K562 (cell line): ENCODE data around the gene OBSCN. TPM values are rescaled to one million over a fixed set of nuclear protein-coding genes. Genes with fewer than 3 reads are reported as not detected.

Experiments used
- ATAC-seq: fragments of 200-7000 bp; cut with Tn5 transposase; 3 replicates; pipeline ENCODE4 v1.9.1; 2020; ENCODE audit warnings: moderate library complexity
- BruUV-seq: library from RNA; stranded (reverse); fragments of 400-500 nt; replicated peaks from 2 replicates; lab custom pipeline; 2021; lab: Mats Ljungman, UMichigan
- CTCF ChIA-PET: fragments of 300-600 bp; formaldehyde crosslinking; extraction: SDS; loops from one replicate; lab custom pipeline; 2021; ENCODE audit warnings: low intra/inter-chr PET ratio; lab: Yijun Ruan, JAX
- POLR2A ChIA-PET: fragments of 300-600, 350-650 bp; sonication (Branson Sonifier 250); formaldehyde crosslinking; extraction: SDS; loops from one replicate; lab custom pipeline; 2021; ENCODE audit warnings: antibody characterized with exemption, inconsistent platforms; lab: Yijun Ruan, JAX
- DNase-seq, 4 experiments: peaks; one replicate each; pipeline versions ENCODE4 v3.0.0 to v3.0.0-alpha.2; 2011 to 2018; ENCODE audit warnings: low spot score in 3 of 4, mixed read lengths in 3 of 4; ENCODE audit errors: extremely low read depth in 1 of 4
- FAIRE-seq: peaks from 2 replicates; lab custom pipeline; 2011; peaks lifted over from hg19 to GRCh38; lab: Jason Lieb, UNC
- H2AFZ ChIP-seq: 2 replicates; pipeline ENCODE4 v1.6.0; 2011; ENCODE audit warnings: low read depth, low read length, control low read depth, inconsistent platforms
- H3K27ac ChIP-seq: fragments of 200-600 bp; 3 replicates; pipeline ENCODE4 v1.8.0; 2011; ENCODE audit warnings: low read depth, mild to moderate bottlenecking, control low read depth, inconsistent platforms, low read length, moderate library complexity, mixed read lengths; ENCODE audit errors: extremely low read depth
- H3K27me3 ChIP-seq, 2 experiments: fragments of 300-600 bp in 1 of 2; 2 replicates in 1 of 2; 3 replicates in 1 of 2; pipeline versions ENCODE4 v1.6.0 to v1.8.0; 2011; ENCODE audit warnings: inconsistent platforms in 2 of 2, low read length in 2 of 2, mild to moderate bottlenecking in 1 of 2, mixed read lengths in 1 of 2, moderate library complexity in 1 of 2; ENCODE audit not compliant: control insufficient read depth in 2 of 2, insufficient read depth in 2 of 2
- H3K36me3 ChIP-seq: fragments of 300-600 bp; 3 replicates; pipeline ENCODE4 v1.8.0; 2011; ENCODE audit warnings: mild to moderate bottlenecking, low read length, inconsistent platforms; ENCODE audit not compliant: control insufficient read depth, insufficient read depth
- H3K4me1 ChIP-seq, 2 experiments: fragments of 200-600 bp in 1 of 2; replicated peaks in 1 of 2; 2 replicates in 1 of 2; 3 replicates in 1 of 2; pipeline versions ENCODE4 v1.5.1 to v1.8.0; 2011; ENCODE audit warnings: inconsistent platforms in 2 of 2, low read length in 2 of 2, mild to moderate bottlenecking in 1 of 2, mixed read lengths in 1 of 2, moderate library complexity in 1 of 2; ENCODE audit not compliant: control insufficient read depth in 2 of 2, insufficient read depth in 2 of 2
- H3K4me2 ChIP-seq: 2 replicates; pipeline ENCODE4 v1.6.1; 2011; ENCODE audit warnings: low read length, control low read depth, inconsistent platforms, mixed read lengths; ENCODE audit not compliant: insufficient read depth
- H3K4me3 ChIP-seq: fragments of 200-600 bp; sonication (generic), shearing (Covaris generic); 2 replicates; pipeline ENCODE4 v1.5.1; 2016; ENCODE audit warnings: control low read depth, inconsistent platforms
- H3K79me2 ChIP-seq: fragments of 200-600 bp; 3 replicates; pipeline ENCODE4 v1.8.0; 2011; ENCODE audit warnings: low read length, inconsistent platforms; ENCODE audit not compliant: control insufficient read depth, insufficient read depth
- H3K9ac ChIP-seq, 2 experiments: 2 replicates each; pipeline versions ENCODE4 v1.6.0 to v1.6.1; 2011; ENCODE audit warnings: low read depth in 2 of 2, low read length in 2 of 2, control low read depth in 1 of 2, inconsistent platforms in 1 of 2, mild to moderate bottlenecking in 1 of 2, mixed read lengths in 1 of 2; ENCODE audit not compliant: insufficient read depth in 1 of 2
- H3K9me1 ChIP-seq: one replicate; pipeline ENCODE4 v1.6.0; 2011; ENCODE audit warnings: inconsistent platforms, mild to moderate bottlenecking, low read length, moderate library complexity; ENCODE audit not compliant: control insufficient read depth, insufficient read depth
- H3K9me3 ChIP-seq: replicated peaks from 2 replicates; pipeline ENCODE4 v1.5.1; 2011; ENCODE audit warnings: low read depth, low read length, inconsistent platforms; ENCODE audit not compliant: control insufficient read depth, insufficient read depth
- H4K20me1 ChIP-seq: replicated peaks from 2 replicates; pipeline ENCODE4 v1.6.1; 2011; ENCODE audit warnings: low read length, inconsistent platforms, mixed read lengths; ENCODE audit not compliant: control insufficient read depth, insufficient read depth
- ARID1B ChIP-seq: fragments of 450-650 bp; IDR thresholded peaks from 2 replicates; pipeline ENCODE4 v1.6.1; 2016; ENCODE audit warnings: antibody characterized with exemption, mild to moderate bottlenecking, inconsistent platforms
- BHLHE40 ChIP-seq: IDR thresholded peaks from 2 replicates; pipeline ENCODE4 v1.6.1; 2011; ENCODE audit warnings: low read length, improper control_type of control experiment
- CBX5 ChIP-seq: IDR thresholded peaks from 2 replicates; pipeline ENCODE4 v1.6.1; 2014; ENCODE audit warnings: low read depth, borderline replicate concordance
- CCAR2 ChIP-seq: fragments of 200-400 bp; formaldehyde crosslinking; IDR thresholded peaks from 2 replicates; pipeline ENCODE4 v1.6.1; 2017; ENCODE audit warnings: mild to moderate bottlenecking, low read depth, low read length
- DPF2 ChIP-seq: fragments of 450-650 bp; IDR thresholded peaks from 2 replicates; pipeline ENCODE4 v1.6.1; 2016
- ILF3 ChIP-seq: fragments of 450-650 bp; IDR thresholded peaks from 2 replicates; pipeline ENCODE4 v1.6.1; 2018; ENCODE audit warnings: antibody characterized with exemption, mild to moderate bottlenecking, moderate library complexity, borderline replicate concordance
- KAT8 ChIP-seq: fragments of 450-650 bp; IDR thresholded peaks from 2 replicates; pipeline ENCODE4 v1.6.1; 2016; ENCODE audit warnings: low read depth, mild to moderate bottlenecking
- MAFF ChIP-seq: IDR thresholded peaks from 2 replicates; pipeline ENCODE4 v1.6.1; 2012; ENCODE audit warnings: low read length, improper control_type of control experiment
- MAFK ChIP-seq: IDR thresholded peaks from 2 replicates; pipeline ENCODE4 v1.6.1; 2011; ENCODE audit warnings: low read length, improper control_type of control experiment
- MCM5 ChIP-seq: fragments of 450-650 bp; IDR thresholded peaks from 2 replicates; pipeline ENCODE4 v1.6.1; 2016; ENCODE audit warnings: low read depth
- OTX1 ChIP-seq: fragments of 450-650 bp; formaldehyde crosslinking; IDR thresholded peaks from 2 replicates; pipeline ENCODE4 v1.4.0; 2022; ENCODE audit warnings: mild to moderate bottlenecking
- RBM17 ChIP-seq: fragments of 200-400 bp; formaldehyde crosslinking; IDR thresholded peaks from 2 replicates; pipeline ENCODE4 v1.6.1; 2017; ENCODE audit warnings: low read depth, mild to moderate bottlenecking, low read length, borderline replicate concordance
- RERE ChIP-seq: sonication (generic); formaldehyde crosslinking; IDR thresholded peaks from 2 replicates; pipeline ENCODE4 v1.8.0; 2023; ENCODE audit warnings: missing genetic modification reagents, mild to moderate bottlenecking, borderline replicate concordance
- ZBTB7A ChIP-seq: IDR thresholded peaks from 2 replicates; pipeline ENCODE4 v1.6.1; 2011; ENCODE audit warnings: low read depth, mild to moderate bottlenecking, low read length, moderate library complexity, borderline replicate concordance; ENCODE audit not compliant: control insufficient read depth
- ZNF717 ChIP-seq: fragments of 250-450 bp; sonication (Bioruptor Pico); IDR thresholded peaks from 2 replicates; pipeline ENCODE4 v1.5.0; 2021
- WGBS: fragments of 100-300 bp; shearing (Covaris generic); methylation state at CpG from one replicate; pipeline ENCODE4 v1.1.6; 2016; ENCODE audit warnings: low coverage, mixed read lengths; ENCODE audit not compliant: insufficient coverage; ENCODE audit errors: missing lambda C conversion rate; 5-methylcytosine and 5-hydroxymethylcytosine counted together
- in situ Hi-C: fragments of 300-500 bp; cut with MboI; formaldehyde crosslinking; loops from 4 replicates; pipeline ENCODE4 v1.15.0; 2018; ENCODE audit warnings: inconsistent platforms, mixed read lengths
- intact Hi-C: fragments of 100-400 bp; cut with micrococcal nuclease; formaldehyde crosslinking; loops from 2 replicates; pipeline ENCODE4 v1.14.2; 2022
- polyA plus RNA-seq, 8 experiments: library from polyadenylated mRNA; depleted of rRNA in 4 of 8; stranded (reverse) in 5 of 8; unstranded in 3 of 8; fragments of >200 nt; fragmentation: Nextera tagmentation in 2 of 8; fragmentation: Illumina TruSeq in 1 of 8; extraction: Ambion mirVana in 2 of 8; extraction: Trizol in 1 of 8; gene quantifications; 2 replicates each; pipeline versions ENCODE4 v1.2.1 to v1.2.3, GENCODE V29; 2011 to 2014; ENCODE audit warnings: inconsistent platforms in 1 of 8, missing spikeins in 1 of 8
- total RNA-seq, 7 experiments: library from RNA; depleted of rRNA in 6 of 7; stranded (reverse); fragments of >200 nt in 6 of 7; fragmentation: Illumina TruSeq in 2 of 7; extraction: Trizol in 2 of 7; gene quantifications; 2 replicates each; pipeline versions ENCODE4 v1.2.1 to v1.2.3, GENCODE V29; 2011 to 2021; ENCODE audit warnings: low replicate concordance in 1 of 7

Gene OBSCN
- total and polyA plus RNA-seq, 9 of the 15 experiments (the other 6 are each of a cell fraction or from before 2014, with no cell fraction given): 0.18 to 19.7 (median 3.6) TPM

- TF ChIP-seq ZNF717 (CRISPR knock-in tag) (no peak), OTX1 (CRISPR knock-in tag) (0 out of 2 replicates have a peak, but pooled peaks have one; percentile 23), MAFK (no peak), DPF2 (0 out of 2 replicates have a peak, but pooled peaks have one; percentile 10), RBM17 (no peak), CCAR2 (no peak), KAT8 (no peak)
These were observed 142.4 kb downstream of the OBSCN start (continued) for GRCh38 chr1:228350179-228350742.

- WGBS: 28% methylated on average over 37 of the region's 37 CpGs
- no TSS peak for BruUV-seq
- ATAC-seq (no peak), FAIRE-seq (no peak), DNase-seq (no peak)
- Histone ChIP-seq H4K20me1 (no peaks in the 10 kb centered on the region), H3K9me3 (no peaks in the 10 kb centered on the region), H2AFZ (no peak overlapping the region), H3K27me3 (peaks cover 4 to 40% of the 10 kb centered on the region in 2 experiments; a peak in 3 of 5 replicates), H3K4me1 (peaks cover 0 to 39% of the 10 kb centered on the region in 2 experiments; a peak in 2 of 5 replicates), H3K9ac (peak overlapping the region in 1 of 2 experiments; percentile 17; a peak in 1 of 4 replicates), H3K79me2 (no peaks in the 10 kb centered on the region), H3K9me1 (no peaks in the 10 kb centered on the region), H3K4me2 (no peak overlapping the region), H3K36me3 (no peaks in the 10 kb centered on the region), H3K4me3 (no peak overlapping the region), H3K27ac (no peak overlapping the region)
- intact Hi-C loops (loop anchor here (5.0 kb wide), 1 partner anchor 101 kb away; no protein-coding TSS in a partner anchor), in situ Hi-C loops (no loop called here)
- CTCF ChIA-PET: no interaction called here
- POLR2A ChIA-PET: interaction anchor here (0.5 to 1.3 kb wide), 5 partner anchors 10 to 106 kb away, joined by 3 to 4 read pairs (median 3); a partner anchor contains a TSS
- no peak for TF ChIP-seq MCM5
- TF ChIP-seq ILF3: no peak
- TF ChIP-seq MAFF: no peak
- TF ChIP-seq ARID1B: no peak
- TF ChIP-seq RERE (CRISPR knock-in tag): no peak
- 0 out of 2 replicates have a peak, but pooled peaks have one; percentile 10 for TF ChIP-seq BHLHE40
- TF ChIP-seq ZBTB7A: peak; percentile 34; the same call in 1 of the 2 replicates
- TF ChIP-seq CBX5: no peak
These were observed 143.3 kb downstream of the OBSCN start for GRCh38 chr1:228350831-228351781.
